NCI-H2227 (cell line): Measurements from ENCODE around the gene TECTB.
"Not testable (repeated sequence)": the region's sequence is repeated elsewhere in the genome, so short reads cannot be mapped to it uniquely, and the experiment has no call there.

ENCODE experiments used
- DNase-seq: peaks from one replicate; lab custom pipeline; 2025; ENCODE audit not compliant: unreplicated experiment; lab: John Stamatoyannopoulos, UW

TECTB gene

DNA sequence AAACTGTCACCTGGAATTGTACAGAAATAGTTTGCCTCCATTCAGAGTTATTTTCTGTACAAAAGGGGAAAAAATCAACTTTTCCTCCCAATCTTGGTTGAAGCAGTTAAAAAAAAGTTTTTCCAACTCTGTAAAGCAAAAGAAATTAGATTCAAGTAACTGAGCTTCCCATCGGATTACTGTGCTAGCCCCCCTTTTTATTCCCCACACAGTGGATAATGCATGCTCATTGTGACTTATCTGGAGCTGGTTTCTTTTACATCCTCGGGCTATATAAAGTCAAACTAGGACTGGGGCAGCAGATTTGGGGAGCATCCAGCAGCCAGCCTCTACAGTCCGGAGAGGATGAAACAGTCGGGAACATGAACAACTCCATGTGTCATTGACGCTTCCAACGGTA is at the start of gene TECTB:
Gene TECTB, plus strand, starts transcription at position 301 of the 400 bp plus-strand sequence. CDS start 335 bp downstream, outside the sequence.
- DNase-seq, result no peak

DNA sequence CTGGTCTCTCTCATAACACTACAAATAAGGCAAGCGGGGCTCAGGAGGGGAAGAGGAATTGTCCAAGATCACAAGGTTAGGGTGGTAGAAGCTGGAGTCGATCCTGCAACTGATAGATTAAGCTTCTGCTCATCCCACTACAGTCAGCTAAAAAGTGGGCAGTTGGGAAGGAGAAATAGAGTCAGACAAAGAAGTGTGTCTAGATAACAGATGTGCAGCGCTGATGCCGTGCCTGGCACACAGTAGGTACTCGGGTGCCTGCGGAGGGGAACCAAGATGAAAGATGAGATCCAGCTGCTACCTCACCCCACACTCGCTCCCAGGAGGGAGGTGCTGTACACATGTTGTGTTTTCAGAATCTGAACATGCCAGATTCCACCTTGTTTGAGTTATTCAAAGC is 48.1 kb upstream of the TECTB start:
- DNase-seq, result no peak

- DNase-seq, result no peak
Observed at GRCh38 chr10:112235920-112236319, 47.3 kb upstream of the TECTB start.

DNA sequence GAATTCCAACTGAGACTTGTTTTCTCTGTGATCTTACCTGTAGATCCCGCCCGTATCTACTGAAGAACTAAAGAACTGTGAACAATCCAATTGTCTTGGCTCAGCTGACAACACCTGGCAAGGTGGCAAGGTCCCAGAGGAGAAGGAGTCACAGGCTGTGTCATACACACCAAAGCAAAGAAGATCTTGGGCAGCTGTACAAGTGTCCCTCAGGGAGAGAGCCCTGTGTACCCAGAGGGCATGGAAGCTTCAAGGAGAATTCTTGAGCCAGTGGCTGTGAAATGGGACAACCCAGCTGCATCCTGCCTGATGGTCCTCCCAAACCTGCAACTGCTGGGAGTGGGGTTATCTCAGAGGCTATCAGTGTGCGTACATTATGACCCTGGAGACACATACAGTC is 46.7 kb upstream of the TECTB start:
- no peak for DNase-seq

GRCh38 chr10:112239347-112239746 is 43.9 kb upstream of the TECTB start:
- DNase-seq, result no peak

DNA sequence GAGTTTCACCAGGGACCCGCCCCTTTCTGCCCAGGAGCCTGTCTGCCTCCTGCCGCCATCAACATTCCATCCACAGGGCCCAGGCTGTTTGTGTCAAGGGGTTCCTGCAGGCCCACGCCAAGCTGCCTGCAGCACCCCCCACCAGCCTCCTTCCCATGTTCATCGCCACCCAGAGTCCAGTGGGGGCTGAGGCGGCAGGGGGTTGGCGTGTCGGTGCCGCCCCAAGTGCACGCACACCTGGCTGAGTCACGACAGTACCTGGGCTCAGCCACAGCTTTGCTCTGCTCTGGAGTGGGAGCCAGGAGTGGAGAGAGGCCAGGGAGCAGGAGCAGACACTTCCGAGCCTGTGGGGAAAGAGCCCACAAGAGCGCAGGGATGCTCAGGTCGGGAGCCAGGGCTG is 42.8 kb upstream of the TECTB start:
- no peak for DNase-seq

GRCh38 chr10:112241651-112242341 is 41.4 kb upstream of the TECTB start:
- no peak for DNase-seq

- no peak for DNase-seq
Observed at GRCh38 chr10:112242769-112243168, 40.4 kb upstream of the TECTB start.

GRCh38 chr10:112243713-112244112 is 39.5 kb upstream of the TECTB start:
- no peak for DNase-seq

GRCh38 chr10:112244197-112244596 is 39.0 kb upstream of the TECTB start:
- DNase-seq, result no peak

DNA sequence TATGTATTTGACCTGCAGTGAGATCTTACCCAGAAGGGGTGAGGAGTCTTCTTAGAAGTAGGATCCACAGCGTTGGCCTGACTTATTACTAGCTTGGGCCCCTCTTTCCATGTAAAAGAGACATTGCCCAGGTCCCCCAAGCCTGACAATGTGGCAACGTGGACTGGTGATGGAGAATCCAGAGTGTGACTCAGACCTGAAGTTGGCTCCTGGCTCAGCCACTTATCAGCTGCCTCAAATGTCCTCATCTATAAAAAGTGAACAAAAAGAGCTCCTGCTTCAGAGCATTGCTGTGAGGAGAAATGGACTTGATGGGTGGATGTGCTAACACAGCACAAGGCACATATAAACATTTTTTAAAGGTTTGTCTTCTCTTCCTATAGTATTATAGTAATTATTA is 35.4 kb upstream of the TECTB start:
- DNase-seq, result no peak

DNA sequence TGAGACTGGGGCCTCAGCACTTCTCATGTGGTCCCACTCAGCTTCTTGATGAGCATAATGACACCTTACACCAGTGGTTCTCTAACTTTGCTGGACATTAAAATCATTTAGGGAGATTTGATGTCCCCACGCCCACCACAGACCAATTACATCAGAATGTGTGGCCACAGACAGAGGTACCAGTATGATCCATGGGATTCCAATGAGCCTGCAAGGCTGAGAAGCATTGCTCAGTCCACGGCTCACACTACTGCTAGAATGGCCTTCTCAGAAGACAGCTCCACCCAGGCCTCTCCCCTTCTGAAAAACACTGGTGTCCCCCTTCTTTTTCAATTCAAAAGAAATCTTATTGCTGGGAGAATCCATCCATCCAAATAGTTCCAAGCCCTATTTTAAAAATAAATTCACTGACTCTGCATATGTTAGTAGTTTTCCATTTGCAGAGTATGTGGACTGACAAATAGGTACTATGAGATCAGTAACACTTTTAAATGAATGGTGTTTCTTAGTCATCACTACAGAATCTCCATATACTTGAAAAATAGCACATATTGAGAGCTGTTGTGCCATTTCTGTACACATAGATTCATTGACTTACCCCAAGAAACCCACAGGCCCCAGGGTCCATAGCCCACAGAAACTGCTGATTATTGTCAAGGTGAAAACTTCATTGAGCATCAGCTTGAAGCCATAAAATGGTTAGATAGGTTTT is 34.5 kb upstream of the TECTB start:
- DNase-seq, result no peak

DNA sequence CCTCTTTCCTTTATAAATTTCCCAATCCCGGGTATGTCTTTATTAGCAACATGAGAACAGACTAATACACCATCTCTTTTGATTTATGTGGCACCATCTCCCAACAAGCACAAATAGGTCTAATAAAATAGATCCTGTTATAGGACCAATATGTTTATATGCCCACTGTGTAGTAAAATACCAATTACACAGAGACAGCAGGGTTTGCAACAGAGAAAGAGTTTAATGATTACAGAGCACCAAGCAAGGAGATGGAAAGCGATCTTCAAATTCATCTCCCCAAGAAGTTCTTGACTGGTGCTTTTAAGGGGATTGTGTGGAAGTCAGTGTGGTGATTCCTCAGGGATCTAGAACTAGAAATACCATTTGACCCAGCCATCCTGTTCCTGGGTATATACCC is 33.5 kb upstream of the TECTB start:
- DNase-seq, result no peak

DNA sequence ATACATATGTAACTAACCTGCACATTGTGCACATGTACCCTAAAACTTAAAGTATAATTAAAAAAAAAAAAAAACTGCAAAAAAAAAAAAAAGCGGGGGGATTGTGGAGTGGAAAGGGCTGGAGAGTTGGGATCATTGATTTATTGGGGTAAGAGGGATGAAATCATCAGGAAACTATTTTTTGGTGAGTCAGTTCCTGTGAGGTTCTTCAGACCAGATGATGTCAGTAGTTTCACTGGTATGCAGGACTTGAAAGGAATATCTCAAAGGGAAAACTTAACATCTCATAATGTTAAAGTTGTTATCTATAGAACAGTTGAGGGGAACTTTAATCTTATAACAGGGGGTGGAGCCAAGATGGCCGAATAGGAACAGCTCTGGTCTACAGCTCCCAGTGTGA is 32.6 kb upstream of the TECTB start:
- DNase-seq, result no peak

DNA sequence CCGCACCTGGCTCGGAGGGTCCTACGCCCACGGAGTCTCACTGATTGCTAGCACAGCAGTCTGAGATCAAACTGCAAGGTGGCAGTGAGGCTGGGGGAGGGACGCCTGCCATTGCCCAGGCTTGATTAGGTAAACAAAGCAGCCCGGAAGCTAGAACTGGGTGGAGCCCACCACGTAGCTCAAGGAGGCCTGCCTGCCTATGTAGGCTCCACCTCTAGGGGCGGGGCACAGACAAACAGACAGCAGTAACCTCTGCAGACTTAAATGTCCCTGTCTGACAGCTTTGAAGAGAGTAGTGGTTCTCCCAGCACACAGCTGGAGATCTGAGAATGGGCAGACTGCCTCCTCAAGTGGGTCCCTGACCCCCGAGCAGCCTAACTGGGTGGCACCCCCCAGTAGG is 32.0 kb upstream of the TECTB start:
- DNase-seq, result not testable (repeated sequence)

GRCh38 chr10:112258407-112258806 is 24.8 kb upstream of the TECTB start:
- DNase-seq, result no peak

DNA sequence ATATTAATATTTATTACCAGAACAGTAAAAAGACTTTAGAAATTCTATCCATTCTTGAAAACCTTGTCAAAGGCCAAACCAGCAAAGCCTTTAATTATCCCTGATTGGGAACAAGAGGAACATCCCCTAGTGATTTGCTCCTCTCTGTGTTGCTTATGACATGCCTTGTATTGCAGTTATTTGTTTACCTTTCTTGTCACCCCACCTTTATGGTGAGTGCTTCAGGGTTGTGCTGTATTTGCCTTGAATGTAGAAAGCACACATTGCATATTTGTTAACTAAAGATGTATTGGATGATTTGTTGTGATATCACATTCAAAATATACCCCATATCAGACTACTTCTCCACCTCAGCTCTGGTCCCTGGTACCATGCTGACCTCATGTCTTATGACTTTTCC is 23.5 kb upstream of the TECTB start:
- no peak for DNase-seq

GRCh38 chr10:112260831-112261230 is 22.4 kb upstream of the TECTB start:
- DNase-seq, result no peak

DNA sequence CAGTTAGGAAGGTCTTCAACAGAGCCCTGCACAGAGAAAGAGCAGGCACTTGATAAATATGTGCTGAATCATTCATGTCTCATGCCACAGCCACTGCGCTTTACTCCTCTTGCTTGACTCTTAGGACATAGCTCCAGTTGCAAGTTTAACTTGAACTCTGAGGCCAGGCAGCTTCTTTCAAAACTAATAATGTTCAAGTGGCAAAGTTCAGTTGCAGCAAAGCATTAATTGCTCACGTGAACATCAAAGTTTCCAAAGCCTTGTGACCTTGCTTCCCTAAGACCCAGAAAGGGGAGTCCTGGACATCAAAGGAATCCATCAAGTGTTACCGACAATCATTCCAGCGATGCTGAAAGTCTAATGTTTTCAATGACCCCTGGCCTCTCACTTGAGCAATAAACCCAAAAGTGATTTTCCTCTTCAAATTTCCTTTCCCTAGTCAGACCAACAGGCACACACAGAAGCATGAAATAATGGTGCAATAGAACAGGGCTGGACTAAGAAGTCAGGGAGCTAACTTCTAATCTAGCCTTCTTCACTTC is 21.8 kb upstream of the TECTB start:
- no peak for DNase-seq

DNA sequence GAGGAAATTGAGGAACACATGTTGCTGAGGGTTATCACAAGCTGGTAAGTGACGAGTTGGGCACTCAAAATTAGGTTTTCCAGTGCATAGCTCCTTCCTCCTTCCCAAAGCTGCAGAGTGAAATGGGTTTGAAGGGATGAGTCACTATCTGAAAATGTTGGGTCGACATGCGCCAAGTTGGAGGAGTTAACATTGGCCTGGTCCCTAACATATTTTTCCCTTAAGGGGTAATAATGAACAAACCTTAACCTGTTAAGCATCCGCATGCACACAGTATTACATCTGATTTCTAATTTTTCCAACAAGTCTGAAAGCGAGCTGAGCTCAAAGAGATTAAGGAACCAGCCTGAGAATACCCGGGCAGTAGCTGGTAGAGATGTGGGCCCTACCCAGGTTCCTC is 20.7 kb upstream of the TECTB start:
- DNase-seq, result no peak

GRCh38 chr10:112265745-112266144 is 17.5 kb upstream of the TECTB start:
- no peak for DNase-seq

DNA sequence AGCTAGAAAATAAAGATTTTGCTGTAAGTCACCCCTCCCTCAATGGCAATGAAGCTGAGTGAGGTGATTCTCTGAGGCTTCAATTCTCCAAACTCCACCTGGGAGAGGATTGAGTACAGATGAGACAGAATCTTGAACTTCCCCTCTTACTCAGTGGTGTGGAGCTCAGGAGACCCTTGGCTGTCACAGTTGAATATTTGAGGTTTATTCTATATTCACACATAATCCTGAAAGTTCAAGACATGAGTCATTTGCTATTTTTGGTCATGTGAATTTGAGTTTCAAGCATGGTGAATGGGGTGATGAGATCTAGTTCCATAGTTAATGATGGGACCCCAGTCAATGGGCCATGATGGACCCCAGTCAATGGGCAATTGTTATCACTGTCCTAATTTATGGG is 13.9 kb upstream of the TECTB start:
- no peak for DNase-seq

DNA sequence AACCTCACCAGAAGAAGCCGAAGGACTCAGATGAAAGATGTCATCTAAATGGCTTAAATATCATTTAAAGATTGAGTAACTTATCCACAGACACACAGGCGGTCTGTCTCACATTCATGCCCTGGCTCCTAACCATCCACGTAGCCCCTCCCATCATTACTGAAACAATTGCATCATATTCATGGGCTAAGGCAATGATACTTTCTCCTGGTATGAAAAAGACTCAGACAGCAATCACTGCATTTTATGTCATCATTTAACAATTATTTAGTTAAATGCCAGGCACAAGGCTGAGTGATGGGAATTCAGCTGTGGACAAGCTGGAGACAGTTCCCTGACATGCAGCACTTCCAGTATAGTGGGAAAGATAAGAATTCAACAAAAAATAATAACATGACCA is 11.2 kb upstream of the TECTB start:
- DNase-seq, result no peak
